DMS 273 treated with DMSO at 0.1 percent for 48 hours (cell line): Measurements from ENCODE around the gene CYP21A2.
A peak's percentile ranks its signal among the peaks of the same experiment; 100 is the strongest.
"Not testable (repeated sequence)": the region's sequence is repeated elsewhere in the genome, so short reads cannot be mapped to it uniquely, and the experiment has no call there.

Experiments
- DNase-seq: peaks from one replicate; lab custom pipeline; 2025; lab: John Stamatoyannopoulos, UW

The CYP21A2 gene

DNA sequence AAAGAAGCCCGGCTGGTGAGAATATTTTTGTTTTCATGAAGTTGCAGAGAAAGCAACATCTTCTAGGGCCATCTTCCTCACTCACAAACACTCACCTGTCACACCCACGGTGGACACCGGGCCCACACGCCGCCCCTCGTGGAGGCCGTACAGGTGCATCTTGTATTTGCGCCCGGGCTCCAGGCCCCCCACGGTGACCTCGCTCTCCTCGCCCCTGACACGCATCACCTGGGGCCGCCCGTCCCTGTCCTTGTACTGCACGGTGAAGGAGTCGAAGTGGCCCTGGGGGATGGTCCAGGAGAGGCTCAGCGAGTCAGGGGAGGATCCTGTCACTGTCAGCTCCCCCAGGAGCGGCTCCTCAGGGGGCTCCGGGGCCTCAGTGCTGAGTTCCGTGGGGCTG is 17.5 kb downstream of the CYP21A2 start:
- DNase-seq: not testable (repeated sequence)

DNA sequence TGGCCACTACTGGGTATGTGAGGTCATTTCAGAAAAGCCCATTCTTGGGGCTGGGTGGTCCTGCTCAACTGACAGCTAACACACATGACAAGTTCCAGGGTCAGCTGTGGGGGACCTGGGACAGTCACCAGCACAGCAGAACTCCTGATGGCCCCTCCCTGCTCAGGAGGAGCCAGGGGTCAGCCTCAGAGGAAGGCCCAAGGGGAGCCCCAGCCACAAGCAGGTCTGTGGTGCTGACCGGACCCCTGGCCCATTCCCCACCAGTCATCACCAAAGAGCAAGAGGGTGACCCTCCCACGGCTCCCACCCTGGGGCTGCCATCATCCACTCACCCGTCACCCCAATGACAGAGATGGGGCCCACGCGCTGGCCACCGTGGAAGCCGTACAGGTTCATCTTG is 18.0 kb downstream of the CYP21A2 start:
- DNase-seq: no peak

DNA sequence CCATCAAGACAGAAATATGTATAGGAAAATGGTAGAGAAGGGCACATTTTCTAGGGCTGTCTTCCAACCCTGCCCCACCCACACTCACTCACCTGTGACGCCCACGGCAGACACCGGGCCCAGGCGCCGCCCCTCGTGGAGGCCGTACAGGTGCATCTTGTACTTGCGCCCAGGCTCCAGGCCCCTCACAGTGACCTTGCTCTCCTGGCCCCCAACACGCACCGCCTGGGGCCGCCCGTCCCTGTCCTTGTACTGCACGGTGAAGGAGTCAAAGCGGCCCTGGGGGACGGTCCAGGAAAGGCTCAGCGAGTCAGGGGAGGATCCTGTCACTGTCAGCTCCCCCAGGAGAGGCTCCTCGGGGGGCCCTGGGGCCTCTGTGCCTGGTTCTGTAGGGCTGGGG is 19.8 kb downstream of the CYP21A2 start:
- DNase-seq: no peak

- no peak for DNase-seq
Measured at GRCh38 chr6:32058511-32058963, 20.3 kb downstream of the CYP21A2 start.

DNA sequence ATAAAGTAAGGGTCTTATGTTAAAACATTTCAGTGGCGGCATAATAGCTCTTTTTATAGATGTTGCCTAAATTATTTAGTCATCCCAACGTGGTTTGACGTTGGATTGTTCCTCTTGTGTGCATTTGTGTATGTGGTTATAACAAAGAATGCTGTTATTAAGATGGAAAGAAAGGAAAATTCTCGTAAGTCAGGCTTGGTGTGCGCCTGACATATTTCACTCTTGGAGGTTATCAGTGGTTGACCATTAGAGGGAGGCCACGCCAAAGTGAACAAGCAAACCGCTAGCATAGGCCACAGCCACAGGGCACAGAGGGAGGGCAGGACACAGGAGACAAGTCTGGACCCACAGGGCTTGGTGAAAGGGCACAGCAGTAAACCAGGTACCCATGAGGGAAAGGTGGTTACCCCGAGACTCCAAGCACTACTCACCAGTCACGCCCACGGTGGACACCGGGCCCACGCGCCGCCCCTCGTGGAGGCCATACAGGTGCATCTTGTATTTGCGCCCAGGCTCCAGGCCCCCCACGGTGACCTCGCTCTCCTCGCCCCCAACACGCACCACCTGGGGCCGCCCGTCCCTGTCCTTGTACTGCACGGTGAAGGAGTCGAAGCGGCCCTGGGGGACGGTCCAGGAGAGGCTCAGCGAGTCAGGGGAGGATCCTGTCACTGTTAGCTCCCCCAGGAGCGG is 22.9 kb downstream of the CYP21A2 start:
- DNase-seq: no peak

- DNase-seq: no peak
Measured at GRCh38 chr6:32064706-32065105, 26.5 kb downstream of the CYP21A2 start.

- DNase-seq: not testable (repeated sequence)
Measured at GRCh38 chr6:32067521-32067920, 29.3 kb downstream of the CYP21A2 start.

- not testable (repeated sequence) for DNase-seq
Measured at GRCh38 chr6:32068315-32068714, 30.1 kb downstream of the CYP21A2 start.

GRCh38 chr6:32068867-32069266 is 30.7 kb downstream of the CYP21A2 start:
- no peak for DNase-seq

DNA sequence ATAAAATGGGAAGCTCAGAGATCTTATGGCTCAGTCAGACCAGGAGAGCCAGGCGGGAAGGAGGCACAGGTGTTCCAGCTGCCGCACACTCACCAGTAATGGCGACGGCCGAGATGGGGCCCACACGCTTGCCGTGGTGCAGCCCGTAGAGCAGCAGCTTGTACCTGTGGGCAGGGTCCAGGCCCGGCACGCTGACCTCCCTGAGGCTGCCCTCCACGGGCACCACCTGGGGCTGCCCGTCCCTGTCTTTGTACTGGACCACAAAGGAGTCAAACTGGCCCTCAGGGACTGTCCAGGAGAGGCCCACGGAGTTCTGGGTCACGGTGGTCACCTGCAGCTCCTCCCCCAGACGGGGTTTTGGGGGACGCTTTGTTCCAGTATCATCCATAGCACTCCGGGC is 31.2 kb downstream of the CYP21A2 start:
- DNase-seq: no peak

DNA sequence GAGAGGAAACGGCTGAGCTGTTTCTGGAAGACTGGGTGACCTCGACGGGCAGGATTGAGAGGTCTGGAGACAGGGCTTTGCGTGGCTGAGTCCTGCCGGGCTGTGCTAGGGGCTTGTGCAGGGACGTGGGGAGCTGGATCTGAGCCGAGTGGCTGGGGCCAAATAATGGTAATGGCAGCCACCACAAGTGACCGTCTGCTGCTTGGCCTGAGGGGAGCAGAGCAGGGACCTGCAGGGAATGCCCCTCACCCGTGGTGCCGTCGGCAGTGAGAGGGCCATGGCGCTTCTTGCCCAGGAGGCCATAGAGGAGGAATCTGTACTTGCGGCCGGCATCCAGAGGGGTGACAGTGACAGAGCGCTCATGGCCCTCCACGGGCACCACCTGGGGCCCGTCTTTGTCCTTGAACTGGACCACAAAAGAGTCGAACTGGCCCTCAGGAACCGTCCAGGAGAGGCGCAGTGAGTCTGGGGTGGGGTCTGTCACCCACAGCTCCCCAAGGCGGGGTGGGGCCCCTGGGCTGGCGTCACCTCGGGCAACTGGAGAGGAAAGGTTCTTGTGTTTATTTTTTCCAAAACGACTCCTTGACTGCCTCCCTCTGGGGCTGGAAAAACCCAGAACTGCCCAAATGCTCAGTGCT is 31.8 kb downstream of the CYP21A2 start:
- DNase-seq: no peak

DNA sequence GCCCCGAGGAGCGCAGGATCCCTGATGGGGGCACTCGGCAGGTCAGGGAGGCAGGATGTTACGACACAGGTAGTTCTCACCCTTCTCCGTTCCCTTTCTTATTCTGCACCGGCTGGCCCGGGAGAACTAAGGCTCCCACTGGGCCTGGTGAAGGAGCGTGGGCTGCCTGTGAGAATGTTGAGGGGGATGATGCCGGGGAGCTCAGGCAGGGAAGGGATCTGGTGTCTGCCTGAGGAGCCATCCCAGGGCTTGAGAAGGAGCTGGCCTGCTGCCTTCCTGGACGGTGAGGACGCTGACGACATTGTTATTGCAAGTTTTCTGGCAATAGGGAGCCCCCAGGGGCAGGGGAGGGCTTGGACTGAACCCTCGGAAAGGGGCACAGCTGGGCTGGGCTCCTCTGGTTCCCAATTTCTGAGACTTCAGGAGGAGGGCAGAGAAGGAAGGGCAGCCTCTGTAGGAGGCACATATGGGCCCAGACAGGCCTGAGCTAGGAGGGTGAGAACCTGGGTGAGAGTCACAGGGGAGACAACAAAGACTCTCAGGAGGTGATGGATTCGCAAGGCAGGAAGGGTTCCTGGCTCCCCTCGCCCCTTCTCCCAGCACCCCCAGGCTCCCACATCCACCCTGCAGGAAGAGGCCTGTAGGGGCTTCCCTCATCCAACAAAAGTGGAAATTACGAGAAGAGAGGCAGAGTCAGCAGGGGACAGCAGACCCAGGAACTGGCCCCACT is 32.8 kb downstream of the CYP21A2 start:
- no peak for DNase-seq

GRCh38 chr6:32073101-32073500 is 34.9 kb downstream of the CYP21A2 start:
- DNase-seq: peak; percentile 6

DNA sequence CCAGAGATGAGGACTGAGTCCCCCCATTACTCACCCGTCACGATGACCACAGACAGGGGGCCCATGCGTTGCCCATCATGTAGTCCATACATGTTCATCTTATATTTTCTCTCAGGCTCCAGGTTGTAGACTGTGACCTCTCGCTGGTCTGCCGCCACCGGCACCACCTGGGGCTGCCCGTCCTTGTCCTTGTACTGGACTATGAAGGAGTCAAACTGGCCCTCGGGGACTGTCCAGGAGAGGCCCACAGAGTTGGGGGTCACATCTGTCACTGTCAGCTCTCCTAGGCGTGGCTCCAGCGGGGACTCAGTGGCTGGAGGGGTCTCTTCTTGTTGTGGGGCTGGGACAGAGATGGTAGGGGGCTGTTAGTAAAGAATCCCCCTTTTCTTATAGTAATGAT is 35.4 kb downstream of the CYP21A2 start:
- no peak for DNase-seq

GRCh38 chr6:32074996-32075532 is 36.8 kb downstream of the CYP21A2 start:
- no peak for DNase-seq

DNA sequence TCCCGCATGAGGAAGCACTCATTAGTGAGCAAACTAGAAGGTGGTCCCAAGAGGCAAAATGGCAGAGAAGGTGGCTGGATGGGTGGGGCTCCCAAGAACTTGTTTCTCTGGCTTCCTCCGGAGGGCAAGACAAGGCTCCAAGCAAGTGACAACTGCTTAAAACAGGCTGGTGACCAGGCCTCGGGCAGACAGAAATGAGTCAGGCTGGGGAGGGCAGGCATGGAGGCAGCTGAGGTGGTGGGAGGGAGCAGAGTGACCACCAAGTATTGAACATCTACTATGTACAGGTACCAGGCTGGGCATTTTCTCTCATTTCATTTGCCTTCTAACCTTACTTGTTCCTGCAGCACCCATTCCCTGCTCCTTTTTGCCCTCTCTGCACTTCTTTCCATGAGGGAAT is 37.6 kb downstream of the CYP21A2 start:
- DNase-seq: no peak

GRCh38 chr6:32076321-32076809 is 38.1 kb downstream of the CYP21A2 start:
- DNase-seq: no peak

GRCh38 chr6:32079566-32080290 is 41.5 kb downstream of the CYP21A2 start:
- no peak for DNase-seq

DNA sequence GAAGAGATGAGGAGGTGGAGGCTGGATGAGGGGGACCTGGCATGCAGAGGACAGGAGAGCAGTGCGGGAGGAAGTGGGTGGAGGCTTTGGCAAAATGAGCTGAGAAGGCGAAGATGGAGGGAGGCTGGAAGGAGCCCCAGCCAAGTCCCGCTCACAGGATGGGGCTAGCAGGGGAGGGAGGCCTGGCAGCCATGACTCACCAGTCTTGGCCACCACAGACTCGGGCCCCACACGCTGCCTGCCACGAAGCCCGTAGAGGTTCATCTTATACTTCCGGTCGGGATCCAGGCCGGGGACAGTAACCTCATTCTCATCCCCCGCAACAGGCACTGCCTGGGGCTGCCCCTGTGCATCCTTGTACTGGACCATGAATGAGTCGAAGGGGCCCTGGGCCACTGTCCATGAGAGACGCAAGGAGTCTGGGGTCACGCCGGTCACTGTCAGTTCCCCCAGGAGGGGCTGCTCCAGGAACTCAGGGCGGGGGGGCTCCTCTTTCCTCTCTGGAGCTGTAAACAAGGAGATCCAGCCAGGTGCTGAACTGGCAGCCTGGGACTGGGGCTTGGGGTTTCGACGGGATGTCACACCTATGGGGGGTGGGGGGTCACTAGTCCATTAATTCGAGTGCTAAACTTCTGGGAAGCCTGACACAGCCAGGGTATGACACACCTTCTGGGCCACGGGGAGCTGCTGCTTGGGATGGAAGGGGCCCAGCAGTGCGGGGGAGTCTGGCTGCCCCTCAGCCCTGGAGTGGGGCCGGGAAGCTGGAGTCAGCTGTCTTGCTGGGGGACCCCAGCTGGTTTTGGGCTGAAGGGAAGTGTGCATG is 43.2 kb downstream of the CYP21A2 start:
- DNase-seq: no peak

DNA sequence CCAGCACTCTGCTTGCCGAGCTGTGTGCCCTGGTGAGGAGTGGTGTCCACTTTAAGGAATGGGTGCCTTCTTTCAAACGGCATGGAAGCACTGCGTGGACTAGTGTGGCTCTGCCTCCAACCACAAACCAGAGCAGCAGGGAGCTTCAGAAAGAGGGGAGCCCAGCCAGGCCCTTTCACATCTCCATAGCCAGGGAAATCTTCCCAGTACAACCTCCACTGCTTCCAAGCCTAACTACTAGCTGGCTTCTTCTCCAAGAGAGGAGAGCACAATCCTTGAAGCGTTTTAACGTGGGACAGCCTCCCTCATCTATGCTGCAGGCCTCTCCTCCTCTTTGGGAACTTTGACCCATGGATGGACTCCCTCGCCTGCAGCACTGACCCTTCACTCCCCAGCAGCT is 44.3 kb downstream of the CYP21A2 start:
- no peak for DNase-seq

DNA sequence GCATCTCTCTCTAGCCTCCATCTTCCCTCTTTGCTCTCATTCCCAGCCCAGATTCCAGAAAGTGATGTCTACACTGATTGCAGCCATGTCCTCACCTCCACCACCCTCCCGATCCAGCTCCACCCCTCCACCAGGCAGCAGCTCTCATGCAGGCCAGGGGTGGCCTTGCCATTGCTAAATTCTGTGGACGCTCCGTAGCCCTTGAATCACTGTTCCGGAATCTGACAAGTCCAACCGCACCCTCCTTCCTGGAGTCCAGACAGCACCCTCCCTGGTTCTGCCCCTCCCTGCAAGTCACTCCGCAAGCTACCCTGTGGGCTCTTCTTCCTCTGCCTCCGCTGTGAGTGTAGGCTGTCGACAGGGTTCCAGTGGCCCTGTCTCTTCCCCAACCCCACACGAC is 44.7 kb downstream of the CYP21A2 start:
- no peak for DNase-seq
